Forelimb muscle (tissue), 1 donor: Measurements from ENCODE around the gene GDPD2. TPM values are rescaled to one million over a fixed set of nuclear protein-coding genes. Genes with fewer than 3 reads are reported as not detected.
"Not testable (repeated sequence)": the region's sequence is repeated elsewhere in the genome, so short reads cannot be mapped to it uniquely, and the experiment has no call there.

ENCODE experiments used
- DNase-seq: peaks from one replicate; pipeline ENCODE4 v3.0.0-alpha.2; 2013; ENCODE audit warnings: low read depth
- polyA plus RNA-seq: library from polyadenylated mRNA; unstranded; fragments of 120-200 nt; gene quantifications from one replicate; pipeline ENCODE4 v1.2.1, GENCODE V29; 2013; ENCODE audit not compliant: insufficient read length

The GDPD2 gene, protein sequence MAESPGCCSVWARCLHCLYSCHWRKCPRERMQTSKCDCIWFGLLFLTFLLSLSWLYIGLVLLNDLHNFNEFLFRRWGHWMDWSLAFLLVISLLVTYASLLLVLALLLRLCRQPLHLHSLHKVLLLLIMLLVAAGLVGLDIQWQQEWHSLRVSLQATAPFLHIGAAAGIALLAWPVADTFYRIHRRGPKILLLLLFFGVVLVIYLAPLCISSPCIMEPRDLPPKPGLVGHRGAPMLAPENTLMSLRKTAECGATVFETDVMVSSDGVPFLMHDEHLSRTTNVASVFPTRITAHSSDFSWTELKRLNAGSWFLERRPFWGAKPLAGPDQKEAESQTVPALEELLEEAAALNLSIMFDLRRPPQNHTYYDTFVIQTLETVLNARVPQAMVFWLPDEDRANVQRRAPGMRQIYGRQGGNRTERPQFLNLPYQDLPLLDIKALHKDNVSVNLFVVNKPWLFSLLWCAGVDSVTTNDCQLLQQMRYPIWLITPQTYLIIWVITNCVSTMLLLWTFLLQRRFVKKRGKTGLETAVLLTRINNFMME
- polyA plus RNA-seq, result 0.56 TPM

GRCh38 chrX:70422851-70423341 is at the start of gene GDPD2:
Gene GDPD2, plus strand, starts transcription at chrX:70423314. Its CDS starts 1,671 bp downstream, at chrX:70424985.
- DNase-seq, result no peak

DNA sequence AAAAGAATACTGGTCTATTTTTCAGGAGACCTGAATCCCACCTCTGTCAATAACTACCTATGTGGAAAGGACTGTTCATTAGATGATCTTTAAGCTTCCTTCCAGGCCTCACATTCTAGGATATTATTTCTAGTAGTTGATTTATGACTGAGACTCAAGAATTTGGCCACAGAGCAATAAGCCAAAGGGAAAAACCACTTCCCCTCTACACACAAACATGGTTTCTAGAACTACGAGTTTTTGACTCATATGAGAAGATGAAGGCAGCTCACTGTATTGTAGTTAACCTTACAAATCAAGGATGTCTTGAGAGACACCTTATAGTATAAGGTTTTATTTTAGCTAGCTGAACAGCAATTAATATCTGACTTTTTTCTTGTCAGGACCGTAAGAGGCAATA is 36.9 kb upstream of the GDPD2 start:
- no peak for DNase-seq

DNA sequence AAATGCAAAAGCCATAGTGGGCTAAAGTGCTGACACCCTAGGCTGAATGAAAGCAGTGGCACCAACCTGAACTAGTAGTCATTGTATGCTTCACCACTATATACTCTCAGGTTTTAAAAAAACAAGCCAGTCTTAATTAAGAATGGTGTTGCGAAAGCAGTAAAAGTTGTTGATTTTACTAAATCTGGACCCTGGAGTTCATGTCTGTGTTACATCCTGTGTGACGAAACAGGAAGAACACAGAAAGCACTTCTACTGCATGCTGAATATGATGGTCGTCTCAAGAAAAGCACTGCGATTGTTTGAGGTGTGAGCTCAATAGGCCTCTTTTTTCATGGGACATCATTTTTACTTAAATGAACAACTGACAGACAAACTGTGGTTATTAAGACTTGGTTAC is 24.2 kb upstream of the GDPD2 start:
- DNase-seq, result no peak

GRCh38 chrX:70400181-70400580 is 22.9 kb upstream of the GDPD2 start:
- DNase-seq, result not testable (repeated sequence)

DNA sequence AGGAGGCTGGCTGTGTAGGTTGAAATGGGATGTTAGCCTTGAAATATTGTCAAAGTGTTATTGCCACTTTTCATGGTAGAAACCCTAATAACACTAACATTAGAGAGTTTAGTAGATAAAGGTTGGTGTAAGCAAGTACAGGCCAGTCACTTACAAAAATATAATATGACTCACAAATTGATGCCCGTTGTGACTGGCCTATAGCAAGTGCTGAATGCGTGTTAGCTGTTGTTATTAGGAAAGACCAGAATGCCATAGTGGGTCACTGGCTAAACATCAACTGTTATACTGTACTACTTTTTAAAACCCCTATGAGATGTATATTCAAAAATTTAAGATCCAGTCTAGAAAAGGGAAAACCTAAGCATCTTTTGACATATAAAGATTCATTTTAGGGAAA is 20.4 kb upstream of the GDPD2 start:
- DNase-seq, result no peak

GRCh38 chrX:70405003-70405402 is 18.1 kb upstream of the GDPD2 start:
- no peak for DNase-seq

- no peak for DNase-seq
Observed at GRCh38 chrX:70410921-70411320, 12.2 kb upstream of the GDPD2 start.

DNA sequence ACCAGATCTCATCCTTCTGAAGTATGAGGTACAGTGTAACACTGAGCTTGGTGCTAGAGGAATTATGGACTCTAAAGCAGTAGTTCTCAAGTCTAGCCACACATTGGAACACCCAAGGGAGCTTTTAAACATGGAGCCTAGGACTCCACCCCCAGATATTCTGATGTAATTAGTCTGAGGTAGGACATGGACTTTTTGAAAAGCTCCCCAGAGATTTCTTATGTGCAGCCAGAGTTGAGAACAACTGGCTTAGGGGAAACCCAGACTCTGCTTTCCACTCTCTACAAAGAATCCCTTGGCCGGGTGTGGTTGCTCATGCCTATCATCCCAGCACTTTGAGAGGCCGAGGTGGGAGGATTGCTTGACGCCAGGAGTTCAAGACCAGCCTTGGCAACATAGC is 11.6 kb upstream of the GDPD2 start:
- no peak for DNase-seq

GRCh38 chrX:70421618-70422017 is 1.5 kb upstream of the GDPD2 start:
- no peak for DNase-seq

- DNase-seq, result no peak
Observed at GRCh38 chrX:70423936-70424675, 992 bp downstream of the GDPD2 start.

DNA sequence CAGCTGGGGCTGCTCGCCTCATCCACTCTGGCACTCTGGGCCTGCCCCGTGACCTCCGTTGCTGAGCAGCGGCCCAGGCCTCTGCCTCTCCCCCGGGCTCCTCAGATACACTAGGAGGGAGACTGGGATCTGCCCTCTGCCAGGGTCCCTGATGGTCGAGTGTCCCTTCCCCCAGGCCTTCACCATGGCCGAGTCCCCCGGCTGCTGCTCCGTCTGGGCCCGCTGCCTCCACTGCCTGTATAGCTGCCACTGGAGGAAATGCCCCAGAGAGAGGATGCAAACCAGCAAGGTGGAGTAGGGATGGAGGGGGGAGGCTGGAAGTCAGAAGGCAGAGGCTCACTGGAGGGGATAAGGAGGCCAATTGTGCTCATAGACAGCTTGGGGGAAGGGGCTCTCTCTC is 1.7 kb downstream of the GDPD2 start:
- DNase-seq, result no peak

DNA sequence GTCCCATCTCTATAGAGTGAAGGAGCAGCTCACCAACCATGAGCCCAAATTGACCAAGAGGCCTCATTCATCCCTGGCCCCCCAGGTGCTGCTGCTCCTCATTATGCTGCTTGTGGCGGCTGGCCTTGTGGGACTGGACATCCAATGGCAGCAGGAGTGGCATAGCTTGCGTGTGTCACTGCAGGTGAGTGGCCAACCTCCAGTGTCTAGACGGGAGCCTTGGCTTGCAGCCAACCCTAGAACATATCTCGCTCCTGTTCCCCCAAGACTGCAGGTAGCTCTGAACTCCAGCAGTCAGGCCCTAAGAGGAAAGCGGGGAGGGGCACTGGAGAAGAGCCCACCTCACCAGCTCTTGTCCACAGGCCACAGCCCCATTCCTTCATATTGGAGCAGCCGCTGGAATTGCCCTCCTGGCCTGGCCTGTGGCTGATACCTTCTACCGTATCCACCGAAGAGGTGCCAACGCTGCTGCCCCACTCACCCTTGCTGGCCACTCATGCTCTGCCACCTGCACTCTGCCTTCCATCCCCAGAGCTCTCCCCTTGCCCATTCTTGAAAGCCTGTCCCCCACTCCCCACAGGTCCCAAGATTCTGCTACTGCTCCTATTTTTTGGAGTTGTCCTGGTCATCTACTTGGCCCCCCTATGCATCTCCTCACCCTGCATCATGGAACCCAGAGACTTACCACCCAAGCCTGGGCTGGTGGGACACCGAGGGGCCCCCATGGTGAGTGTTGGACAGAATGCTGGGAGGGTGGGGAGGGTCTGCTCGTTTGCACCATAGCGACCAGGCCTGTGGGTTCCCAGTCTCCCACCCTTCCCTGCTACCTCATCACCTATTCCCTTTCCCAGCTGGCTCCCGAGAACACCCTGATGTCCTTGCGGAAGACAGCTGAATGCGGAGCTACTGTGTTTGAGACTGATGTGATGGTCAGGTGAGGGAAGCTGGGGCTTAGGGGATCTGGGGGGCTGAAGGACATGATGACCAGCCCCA is 3.5 kb downstream of the GDPD2 start:
- DNase-seq, result no peak

DNA sequence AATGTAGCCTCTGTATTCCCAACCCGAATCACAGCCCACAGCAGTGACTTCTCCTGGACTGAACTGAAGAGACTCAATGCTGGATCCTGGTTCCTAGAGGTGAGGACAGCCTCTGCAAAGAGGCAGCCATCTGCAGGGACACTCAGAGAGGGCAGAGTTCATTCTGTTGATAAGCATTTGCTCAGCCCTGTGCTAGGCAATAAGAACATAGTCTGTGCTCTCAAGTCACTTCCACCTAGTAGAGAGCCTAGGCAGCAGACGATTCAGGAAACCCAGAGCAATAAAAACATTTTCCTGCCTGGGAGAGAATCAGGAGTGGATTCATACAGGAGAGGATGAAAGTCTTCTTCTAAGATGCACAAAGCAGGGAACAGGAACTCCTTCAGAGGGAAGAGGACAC is 4.3 kb downstream of the GDPD2 start:
- DNase-seq, result no peak

DNA sequence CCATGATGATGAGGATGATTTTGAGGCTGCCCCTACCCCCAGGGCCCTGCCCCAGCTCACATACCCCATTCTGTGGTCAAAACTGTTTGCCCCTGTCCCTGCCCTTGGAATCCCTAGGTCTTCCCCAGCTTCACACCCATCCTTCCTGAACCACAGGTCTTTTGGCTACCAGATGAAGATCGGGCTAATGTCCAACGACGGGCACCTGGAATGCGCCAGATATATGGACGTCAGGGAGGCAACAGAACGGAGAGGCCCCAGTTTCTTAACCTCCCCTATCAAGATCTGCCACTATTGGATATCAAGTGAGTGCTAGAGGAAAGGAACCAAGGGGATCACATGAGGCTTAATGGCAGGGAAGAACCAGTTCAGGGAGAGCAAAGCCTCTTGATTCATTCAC is 6.6 kb downstream of the GDPD2 start:
- DNase-seq, result no peak

GRCh38 chrX:70432936-70433847 is 10.1 kb downstream of the GDPD2 start:
- DNase-seq, result no peak

- DNase-seq, result no peak
Observed at GRCh38 chrX:70433848-70434351, 10.8 kb downstream of the GDPD2 start.

- DNase-seq, result no peak
Observed at GRCh38 chrX:70434352-70434866, 11.3 kb downstream of the GDPD2 start.

- DNase-seq, result no peak
Observed at GRCh38 chrX:70434914-70435586, 11.9 kb downstream of the GDPD2 start.

- no peak for DNase-seq
Observed at GRCh38 chrX:70436343-70436742, 13.2 kb downstream of the GDPD2 start.
